GM18873 (cell line): Measurements from ENCODE around the gene MOAP1.
"Not testable (repeated sequence)": the region's sequence is repeated elsewhere in the genome, so short reads cannot be mapped to it uniquely, and the experiment has no call there.

ENCODE experiments used
- ATAC-seq: cut with Tn5 transposase; IDR thresholded peaks from one replicate; pipeline ENCODE4 v1.9.1; 2021; ENCODE audit warnings: mild to moderate bottlenecking, moderate library complexity, moderate number of reproducible peaks; ENCODE audit not compliant: unreplicated experiment, low FRiP score

Gene MOAP1

GRCh38 chr14:93186466-93186865, 1.8 kb upstream of the MOAP1 start:
- ATAC-seq = no peak

DNA sequence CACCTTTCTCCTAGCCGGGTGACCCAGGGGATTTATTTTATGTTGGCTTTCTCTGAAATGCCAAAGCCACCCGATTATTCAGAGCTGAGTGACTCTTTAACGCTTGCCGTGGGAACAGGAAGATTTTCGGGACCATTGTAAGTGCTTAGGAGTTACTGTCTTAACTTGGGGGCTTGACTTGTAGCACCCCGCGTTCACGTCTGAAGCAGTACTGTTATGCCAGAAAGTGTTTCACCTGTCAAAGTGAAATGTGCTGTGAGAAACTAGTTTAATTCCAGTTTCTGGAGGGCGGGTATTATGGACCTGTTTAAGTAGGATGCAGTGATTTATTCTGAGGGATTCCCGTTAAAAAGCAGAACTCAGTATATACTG, 638 bp upstream of the MOAP1 start:
- ATAC-seq = no peak

- no peak for ATAC-seq
These were observed 940 bp downstream of the MOAP1 start for GRCh38 chr14:93183596-93184317.

GRCh38 chr14:93175492-93175891, 9.2 kb downstream of the MOAP1 start:
- ATAC-seq = no peak

DNA sequence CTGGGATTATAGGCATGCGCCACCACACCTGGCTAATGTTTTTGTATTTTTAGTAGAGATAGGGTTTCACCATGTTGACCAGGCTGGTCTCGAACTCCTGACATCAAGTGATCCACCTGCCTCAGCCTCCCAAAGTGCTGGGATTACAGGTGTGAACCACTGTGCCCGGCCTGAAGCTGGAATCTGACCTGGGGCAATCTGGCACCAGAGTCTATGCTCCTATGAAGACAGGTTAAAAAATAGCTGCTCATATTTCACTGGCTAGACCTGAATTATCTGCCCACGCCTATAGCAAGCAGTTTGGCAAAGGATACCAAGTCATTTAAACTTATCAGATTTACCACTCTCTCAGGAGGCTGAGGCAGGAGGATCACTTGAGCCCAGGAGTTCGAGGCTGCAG, 10.0 kb downstream of the MOAP1 start:
- ATAC-seq = not testable (repeated sequence)

DNA sequence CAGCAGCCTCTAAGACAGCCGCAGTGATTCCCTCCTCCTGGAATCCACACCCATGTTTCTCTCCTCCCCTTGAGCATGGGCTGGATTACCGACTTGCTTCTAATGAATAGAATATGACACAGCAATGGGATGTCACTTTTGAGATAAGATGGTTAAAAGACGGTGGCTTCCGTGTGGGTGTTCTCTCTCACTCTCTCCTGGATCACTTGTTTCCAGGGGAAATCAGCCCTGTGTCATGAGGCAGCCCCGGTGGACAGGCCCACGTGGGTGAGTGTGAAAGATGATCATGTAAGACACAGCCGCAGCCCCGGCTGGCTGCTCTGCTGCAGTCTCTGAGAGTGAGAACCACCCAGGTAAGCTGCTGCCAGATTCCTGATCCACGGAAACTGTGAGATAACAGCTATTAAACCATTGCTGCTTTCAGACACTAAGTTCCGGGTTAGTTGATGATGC, 10.7 kb downstream of the MOAP1 start:
- no peak for ATAC-seq

DNA sequence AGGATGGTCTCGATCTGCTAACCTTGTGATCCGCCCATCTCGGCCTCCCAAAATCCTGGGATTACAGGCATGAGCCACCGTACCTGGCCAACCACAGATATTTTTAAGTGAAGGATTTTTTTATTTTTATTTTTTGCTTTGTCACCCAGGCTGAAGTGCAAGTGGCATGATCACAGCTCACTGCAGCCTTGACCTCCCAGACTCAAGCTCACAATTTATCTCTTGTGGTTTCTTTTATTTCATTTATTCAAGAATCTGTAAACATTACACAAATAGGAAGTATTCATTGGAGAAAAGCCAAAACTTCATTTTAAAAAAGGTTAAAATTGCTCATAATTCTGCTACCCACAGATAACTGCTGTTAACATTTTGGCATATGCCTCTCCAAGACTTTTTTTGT, 13.3 kb downstream of the MOAP1 start:
- no peak for ATAC-seq

GRCh38 chr14:93170141-93170540, 14.6 kb downstream of the MOAP1 start:
- not testable (repeated sequence) for ATAC-seq

DNA sequence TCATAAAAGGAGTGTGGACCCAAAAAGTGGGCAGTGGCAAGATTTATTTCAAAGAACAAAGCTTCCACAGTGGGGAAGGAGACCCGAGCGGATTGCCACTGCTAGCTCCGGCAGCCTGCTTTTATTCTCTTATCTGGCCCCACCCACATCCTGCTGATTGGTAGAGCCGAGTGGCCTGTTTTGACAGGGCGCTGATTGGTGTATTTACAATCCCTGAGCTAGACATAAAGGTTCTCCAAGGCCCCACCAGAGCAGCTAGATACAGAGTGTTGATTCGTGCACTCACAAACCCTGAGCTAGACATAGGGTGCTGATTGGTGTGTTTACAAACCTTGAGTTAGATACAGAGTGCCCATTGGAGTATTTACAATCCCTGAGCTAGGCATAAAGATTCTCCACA, 15.1 kb downstream of the MOAP1 start:
- not testable (repeated sequence) for ATAC-seq

DNA sequence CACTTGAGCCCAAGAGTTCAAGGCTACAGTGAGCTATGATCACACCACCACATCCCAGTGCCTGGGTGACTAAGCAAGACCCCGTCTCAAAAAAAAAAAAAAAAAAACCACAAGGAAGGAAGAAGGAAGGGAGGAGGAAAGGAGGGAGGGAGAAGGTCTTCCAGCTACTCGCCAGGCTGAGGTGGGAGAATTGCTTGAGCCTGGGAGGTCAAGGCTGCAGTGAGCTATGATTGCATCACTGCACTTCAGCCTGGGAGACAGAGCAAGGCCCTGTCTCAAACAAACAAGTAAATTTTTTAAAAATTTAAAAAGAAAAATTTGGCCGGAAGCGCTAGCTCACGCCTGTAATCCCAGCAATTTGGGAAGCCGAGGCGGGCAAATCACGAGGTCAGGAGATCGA, 16.1 kb downstream of the MOAP1 start:
- ATAC-seq = not testable (repeated sequence)

DNA sequence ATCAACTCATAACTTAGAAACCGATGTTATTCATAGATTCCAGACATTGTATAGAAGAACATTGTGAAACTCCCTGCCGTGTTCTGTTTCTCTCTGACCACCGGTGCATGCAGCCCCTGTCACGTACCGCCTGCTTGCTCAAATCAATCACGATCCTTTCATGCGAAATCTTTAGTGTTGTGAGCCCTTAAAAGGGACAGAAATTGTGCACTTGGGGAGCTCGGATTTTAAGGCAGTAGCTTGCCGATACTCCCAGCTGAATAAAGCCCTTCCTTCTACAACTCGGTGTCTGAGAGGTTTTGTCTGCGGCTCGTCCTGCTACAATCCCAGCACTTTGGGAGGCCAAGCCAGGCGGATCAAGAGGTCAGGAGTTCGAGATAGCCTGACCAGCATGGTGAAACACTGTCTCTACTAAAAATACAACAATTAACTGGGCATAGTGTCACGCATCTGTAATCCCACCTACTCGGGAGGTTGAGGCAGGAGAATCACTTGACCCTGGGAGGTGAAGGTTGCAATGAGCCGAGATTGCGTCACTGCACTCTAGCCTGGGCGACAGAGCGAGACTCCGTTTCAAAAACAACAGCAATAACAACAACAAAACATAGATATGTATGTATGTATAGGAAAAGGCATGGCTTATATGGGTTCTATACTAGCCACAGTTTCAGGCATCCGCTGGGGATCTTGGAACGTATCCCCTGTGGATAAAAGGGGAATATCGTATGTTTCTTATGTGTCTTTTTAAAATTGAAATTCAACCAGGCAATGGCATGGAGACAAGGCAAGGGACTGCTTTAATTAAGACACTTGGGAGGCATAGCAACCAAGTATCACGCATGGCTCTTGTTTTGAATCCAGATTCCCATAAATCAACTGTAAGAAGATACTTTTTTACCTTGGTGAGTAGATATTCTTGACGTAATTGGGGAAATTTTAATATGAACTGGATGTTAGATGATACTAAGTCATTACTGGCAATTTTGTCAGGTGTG, 19.1 kb downstream of the MOAP1 start:
- ATAC-seq = not testable (repeated sequence)

DNA sequence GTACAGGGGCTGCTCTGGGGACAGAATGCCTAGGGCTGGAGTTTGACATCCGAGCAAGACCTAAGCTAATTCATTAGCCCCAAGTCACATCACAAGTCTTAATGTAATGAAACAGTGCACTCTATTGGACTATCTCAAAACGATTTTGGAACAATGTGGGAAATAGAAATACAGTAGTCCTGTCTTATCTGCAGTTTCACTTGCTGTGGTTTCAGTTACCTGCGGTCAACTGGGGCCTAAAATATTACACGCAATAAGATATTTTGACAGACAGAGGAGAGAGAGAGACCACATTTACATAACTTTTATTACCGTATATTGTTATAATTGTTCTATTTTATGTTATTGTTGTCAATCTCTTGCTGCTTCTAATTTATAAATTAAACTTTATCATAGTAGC, 21.1 kb downstream of the MOAP1 start:
- ATAC-seq = no peak

DNA sequence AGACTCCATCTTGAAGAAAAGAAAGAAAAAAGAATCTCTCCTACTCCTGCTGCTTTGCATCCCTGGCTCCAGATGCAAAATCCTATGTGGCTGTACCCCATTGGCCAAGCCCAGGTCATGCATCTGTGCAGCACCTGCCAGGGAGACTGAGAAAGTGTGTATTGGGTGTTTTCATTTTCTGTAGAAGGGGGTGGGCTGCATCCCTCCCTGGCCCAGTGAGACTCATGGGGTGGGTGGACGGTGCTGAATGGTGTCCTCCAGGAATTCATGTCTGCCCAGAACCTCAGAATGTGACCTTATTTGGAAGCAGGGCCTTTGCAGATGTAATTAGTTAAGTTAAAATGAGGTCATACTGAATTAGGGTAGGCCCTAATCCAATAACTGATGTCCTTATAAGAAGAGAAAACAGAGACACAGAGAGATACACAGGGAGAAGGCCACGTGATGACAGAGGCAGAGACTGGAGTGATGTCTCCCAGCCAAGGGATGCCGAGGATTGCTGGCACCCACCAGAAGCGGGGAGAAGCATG, 23.2 kb downstream of the MOAP1 start:
- ATAC-seq = no peak

DNA sequence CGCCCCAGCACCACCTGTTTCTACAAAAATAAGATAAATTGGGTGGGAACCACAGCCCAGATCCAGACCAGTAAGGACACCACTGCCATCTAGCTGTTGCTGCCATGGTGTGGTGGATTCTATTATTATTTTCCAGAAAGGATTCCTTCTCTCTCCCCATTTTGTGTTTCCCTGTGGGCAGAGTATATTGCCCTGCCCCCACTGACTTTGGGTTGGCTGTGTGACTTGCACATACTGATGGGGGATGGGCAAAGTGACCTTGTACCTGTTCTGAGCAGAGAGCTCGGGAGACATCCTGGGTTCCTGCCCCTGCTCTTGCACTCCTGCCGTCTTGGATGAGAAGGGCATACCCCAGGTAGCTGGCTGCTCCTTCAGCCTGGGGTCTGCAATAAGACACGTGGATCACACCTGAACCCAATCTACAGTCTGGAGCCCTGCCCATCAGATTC, 24.3 kb downstream of the MOAP1 start:
- no peak for ATAC-seq

DNA sequence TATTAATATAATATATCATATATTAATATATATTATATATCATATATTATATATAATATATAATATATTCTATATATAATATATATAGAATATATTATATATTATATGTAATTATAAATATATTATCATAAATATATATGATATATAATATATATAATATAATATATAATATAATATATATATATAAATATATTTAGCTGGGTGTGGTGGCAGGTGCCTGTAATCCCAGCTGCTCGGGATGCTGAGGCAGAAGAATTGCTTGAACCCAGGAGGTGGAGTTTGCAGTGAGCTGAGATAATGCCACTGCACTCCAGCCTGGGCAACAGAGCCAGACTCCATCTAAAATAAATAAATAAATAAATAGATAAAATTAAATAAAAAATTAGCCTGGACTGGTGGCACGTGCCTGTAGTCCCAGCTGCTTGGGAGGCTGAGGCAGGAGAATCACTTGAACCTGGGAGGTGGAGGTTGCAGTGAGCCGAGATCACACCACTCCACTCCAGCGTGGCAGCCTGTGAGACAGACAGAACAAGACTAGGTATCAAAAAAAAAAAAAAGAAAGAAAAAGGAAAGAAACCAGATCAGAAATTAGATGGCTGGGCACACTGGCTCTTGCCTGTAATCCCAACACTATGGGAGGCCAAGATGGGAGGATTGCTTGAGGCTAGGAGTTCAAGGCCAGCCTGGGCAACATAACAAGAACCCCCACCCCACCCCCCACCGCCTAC, 24.9 kb downstream of the MOAP1 start:
- ATAC-seq = not testable (repeated sequence)

DNA sequence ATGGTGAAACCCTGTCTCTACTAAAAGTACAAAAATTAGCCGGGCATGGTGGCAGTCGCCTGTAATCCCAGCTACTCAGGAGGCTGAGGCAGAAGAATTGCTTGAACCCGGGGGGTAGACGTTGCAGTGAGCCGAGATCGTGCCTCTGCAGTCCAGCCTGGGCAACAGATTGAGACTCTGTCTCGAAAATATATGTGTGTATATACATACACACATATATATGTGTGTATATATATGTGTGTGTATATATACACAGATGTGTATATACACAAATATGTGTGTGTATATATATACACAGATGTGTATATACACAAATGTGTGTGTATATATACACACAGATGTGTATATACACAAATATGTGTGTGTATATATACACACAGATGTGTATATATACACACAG, 26.3 kb downstream of the MOAP1 start:
- ATAC-seq = not testable (repeated sequence)

DNA sequence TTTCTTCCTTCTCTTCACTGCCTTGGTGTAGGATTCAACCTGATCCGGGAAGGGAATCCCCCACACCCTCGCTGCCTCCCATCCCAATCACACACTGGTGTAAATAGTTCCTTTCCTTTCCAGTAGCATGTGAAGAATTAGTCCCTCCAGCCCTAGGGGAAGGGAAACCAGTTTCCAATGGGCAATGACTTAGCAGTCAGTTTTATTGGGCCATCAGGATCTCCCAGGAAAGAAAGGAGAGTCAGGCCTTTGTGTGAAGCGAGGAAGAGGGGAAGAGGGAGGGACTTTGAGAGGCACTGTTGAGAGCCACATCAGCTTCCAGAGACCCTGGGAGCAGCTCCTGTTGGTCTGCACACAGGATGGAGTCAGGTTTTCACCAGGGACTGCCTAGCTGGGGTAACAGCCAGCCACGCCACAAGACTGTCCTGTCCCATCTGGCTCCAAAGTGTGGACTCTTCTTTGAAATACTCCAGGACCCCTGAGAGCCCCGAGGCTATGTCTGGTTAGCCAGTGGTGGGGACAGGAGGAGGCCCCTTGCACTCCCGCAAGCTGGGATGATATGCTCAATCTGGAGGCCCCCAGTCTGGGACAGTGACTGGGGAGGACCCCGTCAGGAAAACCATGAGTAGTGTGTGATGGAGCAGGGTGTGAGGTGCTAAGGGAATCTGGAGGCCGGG, 27.9 kb downstream of the MOAP1 start:
- ATAC-seq = no peak

DNA sequence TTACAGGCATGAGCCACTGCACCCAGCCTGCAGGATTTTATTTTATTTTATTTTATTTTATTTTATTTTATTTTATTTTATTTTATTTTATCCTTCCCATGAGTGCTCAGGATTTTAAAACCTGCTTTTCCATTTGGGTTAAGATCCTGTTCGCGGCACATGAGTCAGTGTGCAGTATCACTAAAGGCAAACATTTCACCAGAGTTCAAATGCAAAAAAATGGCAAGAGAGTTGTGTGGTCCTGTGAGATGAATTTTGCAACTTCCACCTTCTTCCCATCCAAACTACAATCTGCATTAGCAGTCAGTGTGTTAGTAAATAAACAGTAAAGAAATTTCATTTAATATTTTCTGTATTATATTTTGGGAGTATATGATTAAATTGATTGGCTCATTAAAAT, 29.0 kb downstream of the MOAP1 start:
- no peak for ATAC-seq

GRCh38 chr14:93153121-93153520, 31.6 kb downstream of the MOAP1 start:
- ATAC-seq = no peak
